PC-3 (cell line): Measurements from ENCODE around the gene TNFRSF17. TPM values are rescaled to one million over a fixed set of nuclear protein-coding genes. Genes with fewer than 3 reads are reported as not detected.

Experiments used
- ATAC-seq: fragments of 200-7000 bp; cut with Tn5 transposase; 2 replicates; pipeline ENCODE4 v1.9.1; 2020; ENCODE audit warnings: mild to moderate bottlenecking, moderate library complexity
- BruUV-seq: library from RNA; stranded (reverse); fragments of 400-500 nt; replicated peaks from 2 replicates; lab custom pipeline; 2021; lab: Mats Ljungman, UMichigan
- CTCF ChIA-PET: fragments of 300-600 bp; sonication (Branson Sonifier 250); formaldehyde crosslinking; loops from one replicate; lab custom pipeline; 2022; ENCODE audit warnings: antibody characterized with exemption; lab: Charles Lee
- POLR2A ChIA-PET: fragments of 300-600 bp; sonication (Branson Sonifier 250); formaldehyde crosslinking; loops from one replicate; lab custom pipeline; 2022; ENCODE audit warnings: antibody characterized with exemption; ENCODE audit not compliant: unreplicated experiment; lab: Charles Lee
- DNase-seq: peaks from one replicate; pipeline ENCODE4 v3.0.0-alpha.2; 2015
- H2AFZ ChIP-seq: fragments of 300-600 bp; sonication (generic); 2 replicates; pipeline ENCODE4 v1.6.0; 2016; ENCODE audit warnings: antibody characterized with exemption, low read length
- H3F3A ChIP-seq: fragments of 300-600 bp; sonication (generic); one replicate; pipeline ENCODE4 v1.6.0; 2017; ENCODE audit warnings: antibody characterized with exemption, low read length, control low read depth, mild to moderate bottlenecking; ENCODE audit not compliant: unreplicated experiment
- H3K27ac ChIP-seq: fragments of 300-600 bp; sonication (generic); 2 replicates; pipeline ENCODE4 v1.5.1; 2016; ENCODE audit warnings: mild to moderate bottlenecking, low read length
- H3K27me3 ChIP-seq: fragments of 300-600 bp; sonication (generic); 2 replicates; pipeline ENCODE4 v1.6.1; 2016; ENCODE audit warnings: low read length, mixed read lengths
- H3K36me3 ChIP-seq: fragments of 300-600 bp; sonication (generic); 2 replicates; pipeline ENCODE4 v1.6.1; 2016; ENCODE audit warnings: low read depth, mixed run types, low read length, mixed read lengths
- H3K4me1 ChIP-seq: fragments of 300-600 bp; sonication (generic); 2 replicates; pipeline ENCODE4 v1.5.1; 2016; ENCODE audit warnings: low read length; ENCODE audit not compliant: insufficient read depth
- H3K4me2 ChIP-seq: fragments of 300-600 bp; sonication (generic); 2 replicates; pipeline ENCODE4 v1.6.0; 2016; ENCODE audit warnings: low read length
- H3K4me3 ChIP-seq: fragments of 300-600 bp; sonication (generic); 2 replicates; pipeline ENCODE4 v1.5.1; 2016; ENCODE audit warnings: mild to moderate bottlenecking, low read length, mixed read lengths
- H3K79me2 ChIP-seq: fragments of 300-600 bp; sonication (generic); 2 replicates; pipeline ENCODE4 v1.6.1; 2017; ENCODE audit warnings: low read length, mixed read lengths
- H3K9ac ChIP-seq: fragments of 300-600 bp; sonication (generic); 2 replicates; pipeline ENCODE4 v1.6.0; 2016; ENCODE audit warnings: mild to moderate bottlenecking, low read length
- H3K9me2 ChIP-seq: fragments of 300-600 bp; sonication (generic); replicated peaks from 2 replicates; pipeline ENCODE4 v1.6.1; 2016; ENCODE audit warnings: mixed run types, low read length, mixed read lengths
- H3K9me3 ChIP-seq: fragments of 300-600 bp; sonication (generic); 2 replicates; pipeline ENCODE4 v1.6.1; 2016; ENCODE audit warnings: low read length, mixed read lengths
- H4K20me1 ChIP-seq: fragments of 300-600 bp; sonication (generic); 2 replicates; pipeline ENCODE4 v1.6.1; 2016; ENCODE audit warnings: low read length, mixed read lengths
- CTCF ChIP-seq: fragments of 300-600 bp; sonication (generic); conservative IDR thresholded peaks from 2 replicates; pipeline ENCODE4 v1.5.1; 2017; ENCODE audit warnings: antibody characterized with exemption, low read depth, mild to moderate bottlenecking, low read length
- EZH2 ChIP-seq: fragments of 300-600 bp; sonication (generic); IDR thresholded peaks from one replicate; pipeline ENCODE4 v1.6.1; 2017; ENCODE audit warnings: antibody characterized with exemption, mild to moderate bottlenecking, low read length; ENCODE audit not compliant: unreplicated experiment
- EZH2phosphoT487 ChIP-seq: fragments of 300-600 bp; sonication (generic); IDR thresholded peaks from 2 replicates; pipeline ENCODE4 v1.6.1; 2018; ENCODE audit warnings: mild to moderate bottlenecking, antibody characterized with exemption, low read length, borderline replicate concordance
- intact Hi-C: fragments of 100-400 bp; cut with micrococcal nuclease; formaldehyde crosslinking; loops from 2 replicates; pipeline ENCODE4 v1.9.0; 2023
- total RNA-seq: library from RNA; depleted of rRNA; stranded (reverse); fragments of >200 nt; gene quantifications from 2 replicates; pipeline ENCODE4 v1.2.3, GENCODE V29; 2014

The TNFRSF17 gene
- total RNA-seq, 1 experiment from 2014 or later = not detected

GRCh38 chr16:11992586-11993524 is 27.8 kb downstream of the TNFRSF17 start:
- DNase-seq (no peak), ATAC-seq (no peak)
- Histone ChIP-seq H4K20me1 (no peaks in the 10 kb centered on the region), H3K27me3 (no peaks in the 10 kb centered on the region), H3K9me2 (no peaks in the 10 kb centered on the region), H3K9me3 (no peaks in the 10 kb centered on the region), H3K79me2 (no peaks in the 10 kb centered on the region), H3F3A (no peaks in the 10 kb centered on the region), H3K4me3 (no peak overlapping the region), H3K36me3 (no peaks in the 10 kb centered on the region), H3K4me2 (no peak overlapping the region), H3K9ac (no peak overlapping the region), H2AFZ (no peak overlapping the region), H3K4me1 (no peaks in the 10 kb centered on the region), H3K27ac (no peak overlapping the region)
- CTCF ChIA-PET = no interaction called here
- TF ChIP-seq EZH2 (no peak), CTCF (no peak), EZH2phosphoT487 (no peak)
- POLR2A ChIA-PET = no interaction called here
- intact Hi-C loops = no loop called here
- BruUV-seq = no TSS peak

GRCh38 chr16:11994143-11995119 is 29.4 kb downstream of the TNFRSF17 start:
- no peaks in the 10 kb centered on the region for H3K79me2 ChIP-seq

More at GRCh38 chr16:11994143-11995119, 29.4 kb downstream of the TNFRSF17 start:
- no peak for TF ChIP-seq CTCF
- TF ChIP-seq EZH2 = no peak
- TF ChIP-seq EZH2phosphoT487 = no peak
- Histone ChIP-seq H3K9me3 (no peaks in the 10 kb centered on the region), H3K36me3 (no peaks in the 10 kb centered on the region), H3K4me3 (no peak overlapping the region), H3K4me1 (no peaks in the 10 kb centered on the region), H3F3A (no peaks in the 10 kb centered on the region), H3K9me2 (no peaks in the 10 kb centered on the region), H3K27me3 (no peaks in the 10 kb centered on the region), H4K20me1 (no peaks in the 10 kb centered on the region), H3K9ac (no peak overlapping the region), H3K4me2 (no peak overlapping the region), H3K27ac (no peak overlapping the region), H2AFZ (no peak overlapping the region)
- DNase-seq (no peak), ATAC-seq (peak; percentile 38; the same call in 1 of the 2 replicates)
- intact Hi-C loops = no loop called here
- BruUV-seq = no TSS peak
- ChIA-PET POLR2A (no interaction called here), CTCF (interaction anchor here (0.6 kb wide), 1 partner anchor 16 kb away, joined by 3 read pairs; no protein-coding TSS in a partner anchor)
